HEK293 (cell line): ENCODE results near the gene PIGB.

ENCODE experiments used
- CTCF ChIA-PET: fragments of 350-600 bp; formaldehyde crosslinking; extraction: SDS; loops from one replicate; lab custom pipeline; 2021; ENCODE audit warnings: antibody characterized with exemption; lab: Yijun Ruan, JAX
- POLR2A ChIA-PET: fragments of 300-600 bp; formaldehyde crosslinking; extraction: SDS; loops from one replicate; lab custom pipeline; 2020; ENCODE audit warnings: antibody characterized with exemption, inconsistent platforms; lab: Yijun Ruan, JAX
- H3K27ac ChIP-seq: fragments of 200-500 bp; sonication (Bioruptor generic); 2 replicates; pipeline ENCODE4 v1.5.1; 2014; ENCODE audit warnings: low read depth, low read length, control low read depth, inconsistent platforms; ENCODE audit errors: extremely low read depth
- H3K36me3 ChIP-seq, 2 experiments: fragments of 200-500 bp in 1 of 2; sonication (Bioruptor generic) in 1 of 2; 1 replicate in 1 of 2; 2 replicates in 1 of 2; pipeline ENCODE4 v1.5.1; 2014 to 2017; ENCODE audit warnings: inconsistent platforms in 2 of 2, low read length in 2 of 2; ENCODE audit not compliant: control insufficient read depth in 2 of 2, insufficient read depth in 1 of 2
- H3K4me1 ChIP-seq: fragments of 200-500 bp; sonication (Bioruptor generic); 2 replicates; pipeline ENCODE4 v1.5.1; 2014; ENCODE audit warnings: mild to moderate bottlenecking, low read length, inconsistent platforms; ENCODE audit not compliant: control insufficient read depth, insufficient read depth
- H3K4me3 ChIP-seq: 2 replicates; pipeline ENCODE4 v1.5.1; 2011; ENCODE audit warnings: low read depth, mild to moderate bottlenecking, control low read depth, low read length, moderate library complexity
- H3K9me3 ChIP-seq: fragments of 200-500 bp; sonication (Bioruptor generic); 2 replicates; pipeline ENCODE4 v1.5.1; 2014; ENCODE audit warnings: low read depth, low read length, inconsistent platforms; ENCODE audit not compliant: control insufficient read depth, insufficient read depth
- BCL11A ChIP-seq: fragments of 450-650 bp; formaldehyde crosslinking; IDR thresholded peaks from 2 replicates; pipeline ENCODE4 v1.5.1; 2016; ENCODE audit warnings: low read depth, missing biosample characterization, missing genetic modification characterization
- BCL11B ChIP-seq: fragments of 450-650 bp; formaldehyde crosslinking; IDR thresholded peaks from 2 replicates; pipeline ENCODE4 v1.5.1; 2016; ENCODE audit warnings: low read depth, missing biosample characterization, missing genetic modification characterization
- KLF8 ChIP-seq: fragments of 450-650 bp; formaldehyde crosslinking; IDR thresholded peaks from 2 replicates; pipeline ENCODE4 v1.5.1; 2016; ENCODE audit warnings: missing biosample characterization, missing genetic modification characterization
- KLF9 ChIP-seq: fragments of 450-650 bp; formaldehyde crosslinking; IDR thresholded peaks from 2 replicates; pipeline ENCODE4 v1.5.1; 2016; ENCODE audit warnings: missing biosample characterization, missing genetic modification characterization, low read depth
- MYNN ChIP-seq: fragments of 450-650 bp; formaldehyde crosslinking; IDR thresholded peaks from 2 replicates; pipeline ENCODE4 v1.5.1; 2016; ENCODE audit warnings: missing biosample characterization, missing genetic modification characterization, borderline replicate concordance
- MZF1 ChIP-seq: fragments of 450-650 bp; formaldehyde crosslinking; IDR thresholded peaks from 2 replicates; pipeline ENCODE4 v1.5.1; 2017; ENCODE audit warnings: missing biosample characterization, missing genetic modification characterization, borderline replicate concordance
- PRDM10 ChIP-seq: fragments of 450-650 bp; formaldehyde crosslinking; IDR thresholded peaks from 2 replicates; pipeline ENCODE4 v1.5.1; 2016; ENCODE audit warnings: missing biosample characterization, missing genetic modification characterization
- ZBTB11 ChIP-seq: fragments of 450-650 bp; formaldehyde crosslinking; conservative IDR thresholded peaks from 2 replicates; pipeline ENCODE4 v1.5.1; 2016; ENCODE audit warnings: low read depth, missing biosample characterization, missing genetic modification characterization
- ZBTB48 ChIP-seq: fragments of 450-650 bp; formaldehyde crosslinking; IDR thresholded peaks from 2 replicates; pipeline ENCODE4 v1.5.1; 2016; ENCODE audit warnings: missing biosample characterization, missing genetic modification characterization
- ZFP37 ChIP-seq: fragments of 450-650 bp; formaldehyde crosslinking; IDR thresholded peaks from 2 replicates; pipeline ENCODE4 v1.5.1; 2016; ENCODE audit warnings: missing biosample characterization, missing genetic modification characterization
- ZFP41 ChIP-seq: fragments of 450-650 bp; formaldehyde crosslinking; IDR thresholded peaks from 2 replicates; pipeline ENCODE4 v1.5.1; 2016; ENCODE audit warnings: missing biosample characterization, missing genetic modification characterization, borderline replicate concordance
- ZNF121 ChIP-seq: fragments of 450-650 bp; formaldehyde crosslinking; IDR thresholded peaks from 2 replicates; pipeline ENCODE4 v1.5.1; 2016; ENCODE audit warnings: missing biosample characterization, missing genetic modification characterization
- ZNF138 ChIP-seq: fragments of 450-650 bp; formaldehyde crosslinking; IDR thresholded peaks from 2 replicates; pipeline ENCODE4 v1.5.1; 2016; ENCODE audit warnings: missing biosample characterization, missing genetic modification characterization, borderline replicate concordance
- ZNF175 ChIP-seq: fragments of 450-650 bp; formaldehyde crosslinking; IDR thresholded peaks from 2 replicates; pipeline ENCODE4 v1.5.1; 2016; ENCODE audit warnings: missing biosample characterization, missing genetic modification characterization
- ZNF274 ChIP-seq, 2 experiments: fragments of 200-500 bp in 1 of 2; fragments of 450-650 bp in 1 of 2; sonication (Bioruptor generic) in 1 of 2; formaldehyde crosslinking in 1 of 2; IDR thresholded peaks; 2 replicates each; pipeline versions ENCODE4 v1.5.1 to v1.6.1; 2014 to 2016; ENCODE audit warnings: borderline replicate concordance in 1 of 2, inconsistent platforms in 1 of 2, low read length in 1 of 2, missing biosample characterization in 1 of 2, missing genetic modification characterization in 1 of 2
- ZNF341 ChIP-seq: fragments of 450-650 bp; formaldehyde crosslinking; IDR thresholded peaks from 2 replicates; pipeline ENCODE4; 2016; ENCODE audit warnings: low read depth, missing biosample characterization, missing genetic modification characterization
- ZNF426 ChIP-seq: fragments of 450-650 bp; formaldehyde crosslinking; IDR thresholded peaks from 2 replicates; pipeline ENCODE4 v1.5.1; 2017; ENCODE audit warnings: missing biosample characterization, missing genetic modification characterization, mild to moderate bottlenecking, inconsistent platforms, moderate library complexity
- ZNF514 ChIP-seq: fragments of 450-650 bp; formaldehyde crosslinking; IDR thresholded peaks from 2 replicates; pipeline ENCODE4 v1.5.1; 2016; ENCODE audit warnings: missing biosample characterization, missing genetic modification characterization
- ZNF530 ChIP-seq: fragments of 450-650 bp; formaldehyde crosslinking; IDR thresholded peaks from 2 replicates; pipeline ENCODE4 v1.5.1; 2016; ENCODE audit warnings: low read depth, missing biosample characterization, missing genetic modification characterization
- ZNF544 ChIP-seq: fragments of 450-650 bp; formaldehyde crosslinking; IDR thresholded peaks from 2 replicates; pipeline ENCODE4 v1.5.0; 2017; ENCODE audit warnings: missing biosample characterization, missing genetic modification characterization
- ZNF549 ChIP-seq: fragments of 450-650 bp; IDR thresholded peaks from 2 replicates; pipeline ENCODE4 v1.5.1; 2018; ENCODE audit warnings: missing biosample characterization, missing genetic modification characterization, mild to moderate bottlenecking, inconsistent platforms, moderate library complexity
- ZNF658 ChIP-seq: fragments of 450-650 bp; formaldehyde crosslinking; IDR thresholded peaks from 2 replicates; pipeline ENCODE4; 2016; ENCODE audit warnings: missing biosample characterization, missing genetic modification characterization
- ZNF670 ChIP-seq: fragments of 450-650 bp; formaldehyde crosslinking; IDR thresholded peaks from 2 replicates; pipeline ENCODE4 v1.5.1; 2016; ENCODE audit warnings: missing biosample characterization, missing genetic modification characterization, low read depth
- ZNF707 ChIP-seq: fragments of 450-650 bp; formaldehyde crosslinking; IDR thresholded peaks from 2 replicates; pipeline ENCODE4 v1.5.1; 2016; ENCODE audit warnings: missing biosample characterization, missing genetic modification characterization
- ZNF791 ChIP-seq: fragments of 450-650 bp; formaldehyde crosslinking; IDR thresholded peaks from 2 replicates; pipeline ENCODE4 v1.5.1; 2016; ENCODE audit warnings: missing biosample characterization, missing genetic modification characterization
- ZNF843 ChIP-seq: fragments of 450-650 bp; formaldehyde crosslinking; IDR thresholded peaks from 2 replicates; pipeline ENCODE4 v1.5.1; 2016; ENCODE audit warnings: missing biosample characterization, missing genetic modification characterization
- ZSCAN30 ChIP-seq: fragments of 450-650 bp; IDR thresholded peaks from 2 replicates; pipeline ENCODE4 v1.5.1; 2018; ENCODE audit warnings: missing biosample characterization, mild to moderate bottlenecking, missing genetic modification characterization, moderate library complexity
- TF ChIP-seq, protein P1 (sequence below): fragments of 450-650 bp; formaldehyde crosslinking; IDR thresholded peaks from 2 replicates; pipeline ENCODE4 v1.5.1; 2016; ENCODE audit warnings: missing biosample characterization, missing genetic modification characterization

Gene PIGB

GRCh38 chr15:55334371-55334770 is 15.3 kb downstream of the PIGB start (continued):
- TF ChIP-seq ZFP41 (tag by site-specific recombination) = no peak

- H3K36me3 ChIP-seq = peaks cover 0 to 8% of the 10 kb centered on the region in 2 experiments; a peak in 2 of 3 replicates
Measured at GRCh38 chr15:55334997-55335396, 16.0 kb downstream of the PIGB start.

DNA sequence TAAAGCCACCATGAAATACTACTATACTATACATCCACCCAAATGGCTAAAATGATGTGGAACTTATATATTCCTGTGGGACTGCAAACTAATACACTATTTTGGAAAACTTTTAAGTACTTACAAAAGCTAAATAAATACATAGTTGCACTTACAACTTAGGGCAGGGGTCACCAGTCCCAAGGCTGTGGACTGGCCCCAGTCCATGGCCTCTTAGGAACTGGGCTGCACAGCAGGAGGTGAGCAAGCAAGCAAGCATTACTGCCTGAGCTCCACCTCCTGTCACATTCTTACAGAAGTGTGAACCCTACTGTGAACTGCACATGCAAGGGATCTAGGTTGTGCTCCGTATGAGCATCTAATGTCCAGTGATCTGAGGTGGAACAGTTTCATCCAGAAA is 18.1 kb downstream of the PIGB start:
- Histone ChIP-seq H3K9me3 (no peaks in the 10 kb centered on the region), H3K36me3 (peaks cover 0 to 3% of the 10 kb centered on the region in 2 experiments; a peak in 2 of 3 replicates), H3K27ac (no peak overlapping the region), H3K4me1 (no peaks in the 10 kb centered on the region), H3K4me3 (no peak overlapping the region)
- ChIA-PET POLR2A (no interaction called here), CTCF (interaction anchor here (0.6 kb wide), 1 partner anchor 14 kb away, joined by 3 read pairs; no protein-coding TSS in a partner anchor)
- no peak for TF ChIP-seq ZNF658 (tag by site-specific recombination)
- no peak for TF ChIP-seq ZSCAN30 (tag by site-specific recombination)
- TF ChIP-seq ZNF530 = no peak
- no peak for TF ChIP-seq ZBTB11 (tag by site-specific recombination)
- TF ChIP-seq, protein P1, sequence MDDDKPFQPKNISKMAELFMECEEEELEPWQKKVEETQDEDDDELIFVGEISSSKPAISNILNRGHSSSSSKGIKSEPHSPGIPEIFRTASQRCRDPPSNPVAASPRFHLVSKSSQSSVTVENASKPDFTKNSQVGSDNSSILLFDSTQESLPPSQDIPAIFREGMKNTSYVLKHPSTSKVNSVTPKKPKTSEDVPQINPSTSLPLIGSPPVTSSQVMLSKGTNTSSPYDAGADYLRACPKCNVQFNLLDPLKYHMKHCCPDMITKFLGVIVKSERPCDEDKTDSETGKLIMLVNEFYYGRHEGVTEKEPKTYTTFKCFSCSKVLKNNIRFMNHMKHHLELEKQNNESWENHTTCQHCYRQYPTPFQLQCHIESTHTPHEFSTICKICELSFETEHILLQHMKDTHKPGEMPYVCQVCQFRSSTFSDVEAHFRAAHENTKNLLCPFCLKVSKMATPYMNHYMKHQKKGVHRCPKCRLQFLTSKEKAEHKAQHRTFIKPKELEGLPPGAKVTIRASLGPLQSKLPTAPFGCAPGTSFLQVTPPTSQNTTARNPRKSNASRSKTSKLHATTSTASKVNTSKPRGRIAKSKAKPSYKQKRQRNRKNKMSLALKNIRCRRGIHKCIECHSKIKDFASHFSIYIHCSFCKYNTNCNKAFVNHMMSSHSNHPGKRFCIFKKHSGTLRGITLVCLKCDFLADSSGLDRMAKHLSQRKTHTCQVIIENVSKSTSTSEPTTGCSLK (tag by site-specific recombination) = no peak
- TF ChIP-seq ZNF514 (tag by site-specific recombination) = no peak
- TF ChIP-seq ZBTB48 (tag by site-specific recombination) = no peak
- no peak for TF ChIP-seq ZNF426 (tag by site-specific recombination)
- no peak for TF ChIP-seq KLF9
- TF ChIP-seq ZNF843 = no peak
- TF ChIP-seq ZFP37 (tag by site-specific recombination) = no peak

More at GRCh38 chr15:55334997-55335396, 16.0 kb downstream of the PIGB start:
- Histone ChIP-seq H3K27ac (no peak overlapping the region), H3K4me3 (no peak overlapping the region), H3K4me1 (no peaks in the 10 kb centered on the region), H3K9me3 (no peaks in the 10 kb centered on the region)
- ChIA-PET POLR2A (no interaction called here), CTCF (interaction anchor here (0.6 kb wide), 1 partner anchor 44 kb away, joined by 3 read pairs; no protein-coding TSS in a partner anchor)
- TF ChIP-seq ZNF341 (tag by site-specific recombination) (no peak), PRDM10 (tag by site-specific recombination) (no peak), ZNF274 (IDR thresholded peaks at IDR 0.05; ENCODE audit: low read length) (no peak), ZNF274 (tag by site-specific recombination; IDR thresholded peaks at IDR 0.05; ENCODE audit: borderline replicate concordance) (no peak), ZNF791 (tag by site-specific recombination) (no peak), ZFP41 (tag by site-specific recombination) (no peak), MZF1 (tag by site-specific recombination) (no peak), ZNF175 (tag by site-specific recombination) (no peak), BCL11A (tag by site-specific recombination) (no peak), ZNF707 (no peak), ZNF549 (tag by site-specific recombination) (no peak), ZNF544 (no peak), BCL11B (tag by site-specific recombination) (no peak), ZNF121 (tag by site-specific recombination) (no peak), KLF8 (no peak), ZNF670 (tag by site-specific recombination) (no peak), ZNF843 (no peak), MYNN (tag by site-specific recombination) (no peak), ZNF138 (no peak)
